ENCODE data around the gene ENO3.

ENO3 gene

GRCh38 chr17:4972752-4973151, 21.8 kb downstream of the ENO3 start:
- H3K9me3 ChIP-seq (ENCODE audit: control insufficient read depth, low read length) = no peaks in the 10 kb centered on the region
- WGBS, 2 experiments = 81 to 83% methylated on average over 12 of the region's 12 CpGs
- H3K4me1 ChIP-seq (ENCODE audit: control insufficient read depth, insufficient read depth, low read length) = no peaks in the 10 kb centered on the region
- H3K27me3 ChIP-seq (ENCODE audit: control insufficient read depth, insufficient read depth, low read length, poor library complexity, severe bottlenecking) = no peaks in the 10 kb centered on the region
- H3K27ac ChIP-seq (ENCODE audit: insufficient read depth, low read depth, low read length, poor library complexity, severe bottlenecking) = no peak overlapping the region
- H3K36me3 ChIP-seq (ENCODE audit: control insufficient read depth, insufficient read depth, low read length) = no peaks in the 10 kb centered on the region
- H3K4me3 ChIP-seq (ENCODE audit: insufficient read depth, low read depth, low read length) = no peak overlapping the region

DNA sequence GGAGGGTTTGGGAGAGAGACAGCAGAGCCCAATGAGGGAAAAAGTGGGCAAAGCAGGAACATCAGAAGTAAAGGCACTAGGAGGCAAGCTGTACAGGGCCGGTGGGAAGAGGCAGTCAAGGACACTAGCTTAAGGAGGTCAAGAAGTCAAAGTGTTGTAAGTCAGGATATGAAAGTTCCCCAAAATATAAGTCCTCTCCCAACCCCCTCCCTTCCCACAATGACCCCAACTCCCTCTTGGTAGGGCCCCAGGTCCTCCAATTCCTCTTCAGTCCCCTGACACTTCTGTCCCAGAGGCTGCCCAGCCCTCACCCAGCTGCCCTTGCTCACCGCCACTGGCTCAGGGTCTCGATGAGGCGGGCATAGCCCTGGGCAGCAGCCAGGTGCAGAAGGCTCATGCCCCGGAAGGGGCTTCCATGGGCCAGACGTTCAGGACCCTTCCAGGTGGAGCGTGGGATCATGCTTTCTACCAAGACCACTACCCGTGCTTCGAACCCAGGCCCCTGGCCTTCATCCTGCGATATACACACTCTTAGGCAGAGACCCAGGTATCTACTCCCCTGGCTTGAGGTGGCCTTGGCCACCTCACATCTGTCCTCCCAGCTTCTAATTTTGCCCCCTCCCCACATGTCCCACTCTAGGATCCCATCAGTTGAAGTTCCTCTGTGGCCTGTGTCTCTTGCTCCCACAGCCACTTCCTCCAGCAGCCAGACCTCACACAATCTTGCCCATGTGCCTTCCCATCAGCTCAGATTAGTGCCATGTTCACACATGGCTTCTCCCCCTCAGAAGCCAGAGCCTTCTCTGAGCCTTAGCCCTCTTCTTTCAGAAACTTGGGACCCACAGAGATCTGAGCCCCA, 22.6 kb downstream of the ENO3 start:
- no peaks in the 10 kb centered on the region for H3K9me3 ChIP-seq (ENCODE audit: control insufficient read depth, low read length)
- no peak overlapping the region for H3K27ac ChIP-seq (ENCODE audit: insufficient read depth, low read depth, low read length, poor library complexity, severe bottlenecking)
- WGBS, 2 experiments = 92 to 95% methylated on average over 10 of the region's 10 CpGs
- H3K4me1 ChIP-seq (ENCODE audit: control insufficient read depth, insufficient read depth, low read length) = no peaks in the 10 kb centered on the region
- no peak overlapping the region for H3K4me3 ChIP-seq (ENCODE audit: insufficient read depth, low read depth, low read length)
- H3K36me3 ChIP-seq (ENCODE audit: control insufficient read depth, insufficient read depth, low read length) = no peaks in the 10 kb centered on the region
- H3K27me3 ChIP-seq (ENCODE audit: control insufficient read depth, insufficient read depth, low read length, poor library complexity, severe bottlenecking) = no peaks in the 10 kb centered on the region

DNA sequence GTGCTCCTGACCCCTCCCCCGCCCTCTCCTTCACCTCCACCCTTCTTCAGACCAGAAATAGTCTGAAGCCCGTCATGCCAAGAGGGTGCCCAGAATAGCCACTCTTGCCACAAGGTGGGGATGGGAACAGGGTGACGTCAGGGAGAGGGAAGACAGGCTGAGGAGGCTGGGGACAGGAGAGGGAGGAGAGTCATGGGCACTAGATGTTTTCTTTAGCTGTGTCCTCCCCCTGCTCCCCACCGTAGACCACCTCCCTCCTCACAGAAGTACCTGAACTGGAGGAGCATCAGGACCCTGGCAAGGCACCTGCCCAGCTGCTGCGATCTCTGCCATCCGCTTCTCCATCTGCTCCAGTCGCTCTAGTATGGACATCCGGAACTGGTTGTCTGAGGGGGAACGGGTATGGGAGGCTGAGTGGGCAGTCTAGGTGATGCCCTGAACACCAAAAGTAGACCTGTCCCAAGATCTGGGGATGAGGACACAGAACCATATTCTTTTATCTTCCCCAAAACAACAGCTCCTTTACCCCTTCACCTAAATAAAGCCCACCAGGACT, 23.3 kb downstream of the ENO3 start:
- Histone ChIP-seq H3K4me1 (ENCODE audit: control insufficient read depth, insufficient read depth, low read length) (no peaks in the 10 kb centered on the region), H3K27me3 (ENCODE audit: control insufficient read depth, insufficient read depth, low read length, poor library complexity, severe bottlenecking) (no peaks in the 10 kb centered on the region)
- WGBS, 2 experiments = 90% methylated on average over 9 of the region's 9 CpGs

GRCh38 chr17:4978726-4979125, 27.8 kb downstream of the ENO3 start:
- Histone ChIP-seq H3K27me3 (ENCODE audit: control insufficient read depth, insufficient read depth, low read length, poor library complexity, severe bottlenecking) (no peaks in the 10 kb centered on the region), H3K9me3 (ENCODE audit: control insufficient read depth, low read length) (no peaks in the 10 kb centered on the region), H3K4me3 (ENCODE audit: insufficient read depth, low read depth, low read length) (no peak overlapping the region), H3K4me1 (ENCODE audit: control insufficient read depth, insufficient read depth, low read length) (no peaks in the 10 kb centered on the region), H3K27ac (ENCODE audit: insufficient read depth, low read depth, low read length, poor library complexity, severe bottlenecking) (no peak overlapping the region), H3K36me3 (ENCODE audit: control insufficient read depth, insufficient read depth, low read length) (no peaks in the 10 kb centered on the region)

More for the DNA sequence above, 23.3 kb downstream of the ENO3 start:
- Histone ChIP-seq H3K4me3 (ENCODE audit: insufficient read depth, low read depth, low read length) (no peak overlapping the region), H3K9me3 (ENCODE audit: control insufficient read depth, low read length) (no peaks in the 10 kb centered on the region), H3K27ac (ENCODE audit: insufficient read depth, low read depth, low read length, poor library complexity, severe bottlenecking) (no peak overlapping the region), H3K36me3 (ENCODE audit: control insufficient read depth, insufficient read depth, low read length) (no peaks in the 10 kb centered on the region)

DNA sequence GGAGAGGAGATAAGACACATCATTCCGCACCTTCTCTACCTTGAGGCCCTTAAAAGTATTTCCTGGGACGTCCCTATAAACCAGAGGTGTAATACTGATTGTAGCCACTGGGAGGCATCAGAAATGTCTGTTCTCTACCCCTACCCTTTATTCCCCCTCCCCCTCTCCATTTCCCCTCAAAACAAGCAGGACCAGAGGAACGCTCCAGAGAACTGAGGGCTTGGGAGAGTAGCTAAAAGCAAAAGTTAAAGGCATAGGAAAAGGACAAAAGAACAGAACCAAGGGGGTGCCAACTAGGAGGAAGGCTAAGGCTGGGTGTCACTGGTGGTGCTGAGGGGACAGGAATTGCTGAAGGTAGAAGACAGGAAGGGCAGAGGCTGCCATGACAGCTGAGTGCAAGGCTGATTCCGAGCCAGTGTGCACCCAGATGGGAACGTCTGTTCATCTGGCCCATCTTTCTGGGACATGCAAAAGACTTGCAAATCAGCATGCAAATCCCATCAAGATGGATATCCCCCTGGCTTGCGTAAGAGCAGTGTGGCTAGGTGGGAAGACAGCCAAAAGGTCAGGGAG, 29.8 kb downstream of the ENO3 start:
- 56 to 59% methylated on average over 6 of the region's 6 CpGs for WGBS, 2 experiments
- H3K27me3 ChIP-seq (ENCODE audit: control insufficient read depth, insufficient read depth, low read length, poor library complexity, severe bottlenecking) = no peaks in the 10 kb centered on the region
- no peaks in the 10 kb centered on the region for H3K4me1 ChIP-seq (ENCODE audit: control insufficient read depth, insufficient read depth, low read length)
- H3K27ac ChIP-seq (ENCODE audit: insufficient read depth, low read depth, low read length, poor library complexity, severe bottlenecking) = no peak overlapping the region
- no peaks in the 10 kb centered on the region for H3K36me3 ChIP-seq (ENCODE audit: control insufficient read depth, insufficient read depth, low read length)
- H3K4me3 ChIP-seq (ENCODE audit: insufficient read depth, low read depth, low read length) = no peak overlapping the region
- no peaks in the 10 kb centered on the region for H3K9me3 ChIP-seq (ENCODE audit: control insufficient read depth, low read length)

- WGBS, 2 experiments = 72 to 74% methylated on average over 5 of the region's 5 CpGs
Measured at GRCh38 chr17:4982305-4982704, 31.4 kb downstream of the ENO3 start.

GRCh38 chr17:4986403-4986802, 35.5 kb downstream of the ENO3 start:
- Histone ChIP-seq H3K4me3 (ENCODE audit: insufficient read depth, low read depth, low read length) (peak overlapping the region; percentile 76), H3K4me1 (ENCODE audit: control insufficient read depth, insufficient read depth, low read length) (peaks cover 10% of the 10 kb centered on the region)
- 81 to 89% methylated on average over 5 of the region's 5 CpGs for WGBS, 2 experiments

More at GRCh38 chr17:4982305-4982704, 31.4 kb downstream of the ENO3 start:
- no peak overlapping the region for H3K27ac ChIP-seq (ENCODE audit: insufficient read depth, low read depth, low read length, poor library complexity, severe bottlenecking)
- H3K27me3 ChIP-seq (ENCODE audit: control insufficient read depth, insufficient read depth, low read length, poor library complexity, severe bottlenecking) = no peaks in the 10 kb centered on the region
- H3K4me1 ChIP-seq (ENCODE audit: control insufficient read depth, insufficient read depth, low read length) = no peaks in the 10 kb centered on the region
- H3K9me3 ChIP-seq (ENCODE audit: control insufficient read depth, low read length) = no peaks in the 10 kb centered on the region
- H3K36me3 ChIP-seq (ENCODE audit: control insufficient read depth, insufficient read depth, low read length) = no peaks in the 10 kb centered on the region
- no peak overlapping the region for H3K4me3 ChIP-seq (ENCODE audit: insufficient read depth, low read depth, low read length)

GRCh38 chr17:4986951-4987766, 36.2 kb downstream of the ENO3 start, which contains the start of gene CAMTA2:
Gene CAMTA2 (minus strand): TSS chr17:4987675. CDS start chr17:4986222, 1,453 bp downstream.
- H3K27ac ChIP-seq (ENCODE audit: insufficient read depth, low read depth, low read length, poor library complexity, severe bottlenecking) = no peak within 1 kb of the TSS
- H3K27me3 ChIP-seq (ENCODE audit: control insufficient read depth, insufficient read depth, low read length, poor library complexity, severe bottlenecking) = peaks cover 11% of the 10 kb centered on the region
- 2 to 3% methylated on average over 78 of the region's 78 CpGs for WGBS, 2 experiments
- H3K9me3 ChIP-seq (ENCODE audit: control insufficient read depth, low read length) = no peaks in the 10 kb centered on the region
- H3K4me1 ChIP-seq (ENCODE audit: control insufficient read depth, insufficient read depth, low read length) = peaks cover 10% of the 10 kb centered on the region
- H3K36me3 ChIP-seq (ENCODE audit: control insufficient read depth, insufficient read depth, low read length) = no peaks in the 10 kb centered on the region
- H3K4me3 ChIP-seq (ENCODE audit: insufficient read depth, low read depth, low read length) = peak within 1 kb of the TSS; percentile 76

More at GRCh38 chr17:4986403-4986802, 35.5 kb downstream of the ENO3 start:
- Histone ChIP-seq H3K27ac (ENCODE audit: insufficient read depth, low read depth, low read length, poor library complexity, severe bottlenecking) (no peak overlapping the region), H3K36me3 (ENCODE audit: control insufficient read depth, insufficient read depth, low read length) (no peaks in the 10 kb centered on the region), H3K9me3 (ENCODE audit: control insufficient read depth, low read length) (no peaks in the 10 kb centered on the region), H3K27me3 (ENCODE audit: control insufficient read depth, insufficient read depth, low read length, poor library complexity, severe bottlenecking) (peaks cover 11% of the 10 kb centered on the region)

- Histone ChIP-seq H3K4me1 (ENCODE audit: control insufficient read depth, insufficient read depth, low read length) (peaks cover 10% of the 10 kb centered on the region), H3K4me3 (ENCODE audit: insufficient read depth, low read depth, low read length) (peak overlapping the region; percentile 76), H3K36me3 (ENCODE audit: control insufficient read depth, insufficient read depth, low read length) (no peaks in the 10 kb centered on the region), H3K9me3 (ENCODE audit: control insufficient read depth, low read length) (no peaks in the 10 kb centered on the region), H3K27ac (ENCODE audit: insufficient read depth, low read depth, low read length, poor library complexity, severe bottlenecking) (no peak overlapping the region), H3K27me3 (ENCODE audit: control insufficient read depth, insufficient read depth, low read length, poor library complexity, severe bottlenecking) (peaks cover 11% of the 10 kb centered on the region)
- 25 to 26% methylated on average over 30 of the region's 30 CpGs for WGBS, 2 experiments
Measured at GRCh38 chr17:4987767-4988567, 37.0 kb downstream of the ENO3 start.
